Mammary epithelial cell (primary cell): ENCODE measurements around the gene ARHGAP9.

ENCODE experiments used
- EZH2 ChIP-seq: IDR thresholded peaks from 2 replicates; pipeline ENCODE4 v1.6.1; 2012; ENCODE audit warnings: low read length, inconsistent platforms, borderline replicate concordance
- TF ChIP-seq, protein P1 (sequence below), 2 donors: IDR thresholded peaks in 1 of 2; conservative IDR thresholded peaks in 1 of 2; 2 replicates each; pipeline ENCODE4 v1.5.1; 2011 to 2012; ENCODE audit warnings: inconsistent platforms in 2 of 2, low read length in 2 of 2, mild to moderate bottlenecking in 2 of 2, control low read depth in 1 of 2, low read depth in 1 of 2; ENCODE audit not compliant: insufficient read depth in 1 of 2; ENCODE audit errors: extremely low read depth in 1 of 2

DNA sequence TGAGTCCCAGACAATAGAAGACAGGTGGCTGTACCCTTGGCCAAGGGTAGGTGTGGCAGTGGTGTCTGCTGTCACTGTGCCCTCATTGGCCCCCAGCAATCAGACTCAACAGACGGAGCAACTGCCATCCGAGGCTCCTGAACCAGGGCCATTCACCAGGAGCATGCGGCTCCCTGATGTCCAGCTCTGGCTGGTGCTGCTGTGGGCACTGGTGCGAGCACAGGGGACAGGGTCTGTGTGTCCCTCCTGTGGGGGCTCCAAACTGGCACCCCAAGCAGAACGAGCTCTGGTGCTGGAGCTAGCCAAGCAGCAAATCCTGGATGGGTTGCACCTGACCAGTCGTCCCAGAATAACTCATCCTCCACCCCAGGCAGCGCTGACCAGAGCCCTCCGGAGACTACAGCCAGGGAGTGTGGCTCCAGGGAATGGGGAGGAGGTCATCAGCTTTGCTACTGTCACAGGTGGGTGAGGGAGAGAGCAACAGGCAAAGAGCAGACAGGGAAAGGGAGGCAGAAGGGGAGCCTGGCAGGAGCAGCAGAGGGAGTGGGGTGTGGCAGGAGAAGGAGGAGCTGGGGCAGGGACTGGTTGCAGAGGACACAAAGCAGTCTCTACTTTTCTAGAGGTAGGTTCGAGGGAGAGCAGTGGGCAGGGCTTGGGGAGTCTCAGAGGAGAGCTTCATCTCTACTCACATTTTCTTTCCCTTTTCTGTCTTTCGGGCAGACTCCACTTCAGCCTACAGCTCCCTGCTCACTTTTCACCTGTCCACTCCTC, 24.1 kb downstream of the ARHGAP9 start:
- TF ChIP-seq, protein P1, sequence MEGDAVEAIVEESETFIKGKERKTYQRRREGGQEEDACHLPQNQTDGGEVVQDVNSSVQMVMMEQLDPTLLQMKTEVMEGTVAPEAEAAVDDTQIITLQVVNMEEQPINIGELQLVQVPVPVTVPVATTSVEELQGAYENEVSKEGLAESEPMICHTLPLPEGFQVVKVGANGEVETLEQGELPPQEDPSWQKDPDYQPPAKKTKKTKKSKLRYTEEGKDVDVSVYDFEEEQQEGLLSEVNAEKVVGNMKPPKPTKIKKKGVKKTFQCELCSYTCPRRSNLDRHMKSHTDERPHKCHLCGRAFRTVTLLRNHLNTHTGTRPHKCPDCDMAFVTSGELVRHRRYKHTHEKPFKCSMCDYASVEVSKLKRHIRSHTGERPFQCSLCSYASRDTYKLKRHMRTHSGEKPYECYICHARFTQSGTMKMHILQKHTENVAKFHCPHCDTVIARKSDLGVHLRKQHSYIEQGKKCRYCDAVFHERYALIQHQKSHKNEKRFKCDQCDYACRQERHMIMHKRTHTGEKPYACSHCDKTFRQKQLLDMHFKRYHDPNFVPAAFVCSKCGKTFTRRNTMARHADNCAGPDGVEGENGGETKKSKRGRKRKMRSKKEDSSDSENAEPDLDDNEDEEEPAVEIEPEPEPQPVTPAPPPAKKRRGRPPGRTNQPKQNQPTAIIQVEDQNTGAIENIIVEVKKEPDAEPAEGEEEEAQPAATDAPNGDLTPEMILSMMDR (conservative IDR thresholded peaks at IDR 0.05 in 1 of 2, IDR thresholded peaks at IDR 0.05 in 1 of 2; ENCODE audit: extremely low read depth in 1 of 2, insufficient read depth in 1 of 2, low read depth in 1 of 2, low read length in 2 of 2): no peak
- TF ChIP-seq EZH2: no peak
